GM12878 (cell line): ENCODE results near the gene GLIPR1L1. TPM values are rescaled to one million over a fixed set of nuclear protein-coding genes. Genes with fewer than 3 reads are reported as not detected.

Source experiments
- CHD2 ChIP-seq: IDR thresholded peaks from 2 replicates; pipeline ENCODE4 v1.6.1; 2011; ENCODE audit warnings: low read depth, low read length, improper control_type of control experiment, borderline replicate concordance
- FOS ChIP-seq: IDR thresholded peaks from 3 replicates; pipeline ENCODE4 v1.6.1; 2011; ENCODE audit warnings: borderline replicate concordance; ENCODE audit not compliant: insufficient read length; ENCODE audit errors: extremely low read depth
- NR2C1 ChIP-seq: fragments of 450-650 bp; IDR thresholded peaks from 2 replicates; pipeline ENCODE4 v1.6.1; 2017; ENCODE audit warnings: antibody characterized with exemption, mild to moderate bottlenecking, moderate library complexity
- PML ChIP-seq: IDR thresholded peaks from 2 replicates; pipeline ENCODE4 v1.6.1; 2012; ENCODE audit warnings: low read length, inconsistent platforms
- POLR2AphosphoS5 ChIP-seq: IDR thresholded peaks from 2 replicates; pipeline ENCODE4 v1.6.1; 2011; ENCODE audit warnings: mild to moderate bottlenecking, low read length, inconsistent platforms
- SUZ12 ChIP-seq: fragments of 200-600 bp; sonication (generic); IDR thresholded peaks from one replicate; pipeline ENCODE4 v1.6.1; 2018; ENCODE audit warnings: antibody characterized with exemption, mild to moderate bottlenecking; ENCODE audit not compliant: unreplicated experiment
- TARDBP ChIP-seq: IDR thresholded peaks from 2 replicates; pipeline ENCODE4 v1.6.1; 2016; ENCODE audit warnings: borderline replicate concordance
- ZNF274 ChIP-seq: IDR thresholded peaks from one replicate; pipeline ENCODE4 v1.8.0; 2011; ENCODE audit not compliant: insufficient read length, insufficient read depth
- ZZZ3 ChIP-seq: IDR thresholded peaks from 2 replicates; pipeline ENCODE4 v1.6.1; 2011; ENCODE audit warnings: low read depth; ENCODE audit not compliant: control insufficient read depth, insufficient read length
- polyA plus RNA-seq, 11 experiments: library from polyadenylated mRNA; depleted of rRNA in 4 of 11; unstranded in 6 of 11; stranded (reverse) in 5 of 11; fragments of >200 nt; fragmentation: Nextera tagmentation in 4 of 11; fragmentation: Illumina TruSeq in 1 of 11; extraction: Ambion mirVana in 4 of 11; extraction: Trizol in 1 of 11; gene quantifications; 1 replicate in 1 of 11; 2 replicates in 10 of 11; pipeline versions ENCODE4 v1.2.1 to v1.2.3, GENCODE V29; 2011 to 2016; ENCODE audit warnings: inconsistent platforms in 2 of 11, missing spikeins in 2 of 11, low read depth in 1 of 11
- total RNA-seq, 4 experiments: library from RNA; depleted of rRNA in 3 of 4; stranded (reverse); fragments of >200 nt in 3 of 4; fragmentation: Illumina TruSeq in 1 of 4; extraction: Trizol in 1 of 4; gene quantifications; 2 replicates each; pipeline versions ENCODE4 v1.2.1 to v1.2.3, GENCODE V29; 2013 to 2021
- TF ChIP-seq, protein P1 (sequence below): fragments of 450-650 bp; IDR thresholded peaks from 2 replicates; pipeline ENCODE4 v1.6.1; 2017; ENCODE audit warnings: antibody characterized with exemption, mild to moderate bottlenecking, moderate library complexity

Gene GLIPR1L1
- total and polyA plus RNA-seq, 10 of the 15 experiments (the other 5 are each of a cell fraction or from before 2014, with no cell fraction given), result 0.10 to 0.47 (median 0.13) TPM; not detected in 7

DNA sequence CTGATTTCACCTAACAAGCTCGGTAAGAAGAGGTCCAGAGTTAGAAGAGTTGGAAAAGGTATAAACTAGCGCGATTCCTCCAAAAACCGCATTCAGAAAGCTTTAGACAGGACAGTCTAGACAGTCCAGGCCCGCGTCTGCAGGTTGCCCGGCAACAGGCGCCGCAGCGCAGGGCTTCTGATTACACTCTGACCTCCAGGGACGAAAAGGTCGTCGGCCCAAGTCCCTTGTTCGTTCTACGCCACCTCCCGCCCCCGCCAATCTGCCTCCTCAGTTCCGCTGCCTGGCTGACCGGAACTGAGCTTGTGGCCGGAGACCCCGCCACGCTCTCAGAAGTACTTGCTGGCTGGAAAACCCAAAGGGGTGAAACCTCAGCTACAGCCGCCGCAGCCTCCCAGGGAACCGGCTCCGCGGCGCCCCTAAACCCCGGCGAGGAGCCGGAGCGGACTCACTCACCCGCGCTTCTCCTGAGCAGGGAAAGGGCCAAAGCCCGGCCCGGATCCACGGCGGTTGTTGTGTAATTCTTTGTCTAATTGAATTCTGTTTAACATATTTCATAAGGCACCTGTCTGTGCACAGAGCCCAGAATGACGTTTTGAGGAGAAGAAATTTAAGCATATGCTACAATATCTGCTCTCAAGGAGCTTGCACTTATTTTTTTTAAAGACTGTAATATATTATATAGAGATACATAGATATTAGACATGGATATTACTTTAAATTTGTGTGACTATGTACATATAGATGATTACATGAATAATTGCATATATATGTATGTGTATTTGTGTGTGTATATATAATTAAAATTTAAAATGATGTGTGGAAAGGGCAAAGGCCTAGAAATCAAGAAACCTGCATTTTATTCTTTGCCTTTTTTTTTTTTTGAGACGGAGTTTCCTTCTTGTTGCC is 4.3 kb upstream of the GLIPR1L1 start, which contains the start of gene CAPS2 (continued):
- TF ChIP-seq, protein P1, sequence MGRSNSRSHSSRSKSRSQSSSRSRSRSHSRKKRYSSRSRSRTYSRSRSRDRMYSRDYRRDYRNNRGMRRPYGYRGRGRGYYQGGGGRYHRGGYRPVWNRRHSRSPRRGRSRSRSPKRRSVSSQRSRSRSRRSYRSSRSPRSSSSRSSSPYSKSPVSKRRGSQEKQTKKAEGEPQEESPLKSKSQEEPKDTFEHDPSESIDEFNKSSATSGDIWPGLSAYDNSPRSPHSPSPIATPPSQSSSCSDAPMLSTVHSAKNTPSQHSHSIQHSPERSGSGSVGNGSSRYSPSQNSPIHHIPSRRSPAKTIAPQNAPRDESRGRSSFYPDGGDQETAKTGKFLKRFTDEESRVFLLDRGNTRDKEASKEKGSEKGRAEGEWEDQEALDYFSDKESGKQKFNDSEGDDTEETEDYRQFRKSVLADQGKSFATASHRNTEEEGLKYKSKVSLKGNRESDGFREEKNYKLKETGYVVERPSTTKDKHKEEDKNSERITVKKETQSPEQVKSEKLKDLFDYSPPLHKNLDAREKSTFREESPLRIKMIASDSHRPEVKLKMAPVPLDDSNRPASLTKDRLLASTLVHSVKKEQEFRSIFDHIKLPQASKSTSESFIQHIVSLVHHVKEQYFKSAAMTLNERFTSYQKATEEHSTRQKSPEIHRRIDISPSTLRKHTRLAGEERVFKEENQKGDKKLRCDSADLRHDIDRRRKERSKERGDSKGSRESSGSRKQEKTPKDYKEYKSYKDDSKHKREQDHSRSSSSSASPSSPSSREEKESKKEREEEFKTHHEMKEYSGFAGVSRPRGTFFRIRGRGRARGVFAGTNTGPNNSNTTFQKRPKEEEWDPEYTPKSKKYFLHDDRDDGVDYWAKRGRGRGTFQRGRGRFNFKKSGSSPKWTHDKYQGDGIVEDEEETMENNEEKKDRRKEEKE, result no peak
- TF ChIP-seq NR2C1 (peak; percentile 86), ZNF274 (no peak), CHD2 (0 out of 2 replicates have a peak, but pooled peaks have one; percentile 41), PML (peak; percentile 62; the same call in 1 of the 2 replicates), ZZZ3 (no peak), FOS (no peak), TARDBP (no peak; the same call in 1 of the 2 replicates), SUZ12 (no peak), POLR2AphosphoS5 (no peak)
